Hepatocyte (in vitro differentiated cells): ENCODE measurements around the gene MINDY3.

Source experiments
- EZH2phosphoT487 ChIP-seq: fragments of 200-600 bp; sonication (generic); IDR thresholded peaks from one replicate; pipeline ENCODE4 v1.6.1; 2018; ENCODE audit warnings: antibody characterized with exemption, mild to moderate bottlenecking, low read depth, moderate library complexity; ENCODE audit not compliant: unreplicated experiment, severe bottlenecking
- TF ChIP-seq, protein P1 (sequence below): fragments of 200-600 bp; sonication (generic); IDR thresholded peaks from 2 replicates; pipeline ENCODE4 v1.5.1; 2016; ENCODE audit warnings: antibody characterized with exemption, mild to moderate bottlenecking; ENCODE audit not compliant: poor library complexity

DNA sequence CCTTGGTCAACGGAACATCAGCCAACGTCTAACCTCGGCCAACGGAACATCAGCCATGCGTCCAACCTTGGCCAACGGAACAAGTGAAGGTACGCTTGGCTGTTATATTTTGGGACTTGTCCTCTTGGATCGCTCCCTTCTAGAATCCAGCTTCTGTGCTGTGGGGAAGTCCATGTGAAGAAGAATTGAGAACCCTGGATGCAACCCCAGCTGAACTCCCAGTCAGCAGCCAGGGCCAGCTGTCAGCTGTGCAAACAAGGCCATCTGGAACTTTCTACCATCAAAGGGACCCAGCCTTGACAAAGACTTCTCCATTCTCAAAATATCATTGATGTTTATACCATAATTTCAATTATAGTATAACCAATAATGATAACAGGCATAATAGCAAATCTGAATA, 97.3 kb downstream of the MINDY3 start:
- TF ChIP-seq, protein P1, sequence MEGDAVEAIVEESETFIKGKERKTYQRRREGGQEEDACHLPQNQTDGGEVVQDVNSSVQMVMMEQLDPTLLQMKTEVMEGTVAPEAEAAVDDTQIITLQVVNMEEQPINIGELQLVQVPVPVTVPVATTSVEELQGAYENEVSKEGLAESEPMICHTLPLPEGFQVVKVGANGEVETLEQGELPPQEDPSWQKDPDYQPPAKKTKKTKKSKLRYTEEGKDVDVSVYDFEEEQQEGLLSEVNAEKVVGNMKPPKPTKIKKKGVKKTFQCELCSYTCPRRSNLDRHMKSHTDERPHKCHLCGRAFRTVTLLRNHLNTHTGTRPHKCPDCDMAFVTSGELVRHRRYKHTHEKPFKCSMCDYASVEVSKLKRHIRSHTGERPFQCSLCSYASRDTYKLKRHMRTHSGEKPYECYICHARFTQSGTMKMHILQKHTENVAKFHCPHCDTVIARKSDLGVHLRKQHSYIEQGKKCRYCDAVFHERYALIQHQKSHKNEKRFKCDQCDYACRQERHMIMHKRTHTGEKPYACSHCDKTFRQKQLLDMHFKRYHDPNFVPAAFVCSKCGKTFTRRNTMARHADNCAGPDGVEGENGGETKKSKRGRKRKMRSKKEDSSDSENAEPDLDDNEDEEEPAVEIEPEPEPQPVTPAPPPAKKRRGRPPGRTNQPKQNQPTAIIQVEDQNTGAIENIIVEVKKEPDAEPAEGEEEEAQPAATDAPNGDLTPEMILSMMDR, result no peak
- no peak for TF ChIP-seq EZH2phosphoT487
